Endothelial cell of umbilical vein (primary cell): ENCODE results near the gene SERPINA1. TPM values are rescaled to one million over a fixed set of nuclear protein-coding genes. Genes with fewer than 3 reads are reported as not detected.

Experiments
- BruUV-seq: library from RNA; stranded (reverse); fragments of 400-500 nt; replicated peaks from 2 replicates; lab custom pipeline; 2021; lab: Mats Ljungman, UMichigan
- CTCF ChIA-PET: fragments of 300-600, 350-600 bp; sonication (Branson Sonifier 250); formaldehyde crosslinking; loops from one replicate; lab custom pipeline; 2021; ENCODE audit warnings: antibody characterized with exemption, inconsistent platforms; lab: Charles Lee
- POLR2A ChIA-PET: fragments of 300-600, 350-600 bp; sonication (Branson Sonifier 250); formaldehyde crosslinking; loops from one replicate; lab custom pipeline; 2021; ENCODE audit warnings: antibody characterized with exemption, inconsistent platforms; lab: Charles Lee
- DNase-seq: peaks from one replicate; pipeline ENCODE4 v3.0.0-alpha.2; 2011; ENCODE audit warnings: low read depth, low spot score
- FAIRE-seq: peaks from 2 replicates; lab custom pipeline; 2011; peaks lifted over from hg19 to GRCh38; lab: Jason Lieb, UNC
- H2AFZ ChIP-seq: 2 replicates; pipeline ENCODE4 v1.6.0; 2012; ENCODE audit warnings: low read depth, low read length, control low read depth, inconsistent platforms
- H3K27ac ChIP-seq: 2 replicates; pipeline ENCODE4 v1.5.1; 2011; ENCODE audit warnings: low read depth, mild to moderate bottlenecking, control low read depth, low read length, moderate library complexity; ENCODE audit not compliant: insufficient read depth
- H3K27me3 ChIP-seq, 2 experiments: 2 replicates each; pipeline versions ENCODE4 v1.6.0 to v1.6.1; 2011; ENCODE audit warnings: low read length in 2 of 2, mixed read lengths in 1 of 2; ENCODE audit not compliant: control insufficient read depth in 2 of 2, insufficient read depth in 2 of 2
- H3K36me3 ChIP-seq, 2 experiments: 2 replicates in 1 of 2; 3 replicates in 1 of 2; pipeline ENCODE4 v1.5.1; 2011; ENCODE audit warnings: low read length in 2 of 2, mild to moderate bottlenecking in 1 of 2, moderate library complexity in 1 of 2; ENCODE audit not compliant: control insufficient read depth in 2 of 2, insufficient read depth in 2 of 2; ENCODE audit errors: extremely low read depth in 1 of 2
- H3K4me1 ChIP-seq: 3 replicates; pipeline ENCODE4 v1.5.1; 2011; ENCODE audit warnings: mild to moderate bottlenecking, low read length; ENCODE audit not compliant: control insufficient read depth, insufficient read depth; ENCODE audit errors: extremely low read depth
- H3K4me2 ChIP-seq: 2 replicates; pipeline ENCODE4 v1.6.1; 2011; ENCODE audit warnings: low read length, control low read depth, mixed read lengths; ENCODE audit not compliant: insufficient read depth
- H3K4me3 ChIP-seq, 3 experiments: fragments of 200-600 bp in 1 of 3; sonication (generic), shearing (Covaris generic) in 1 of 3; replicated peaks in 1 of 3; 2 replicates each; pipeline ENCODE4 v1.5.1; 2011 to 2016; ENCODE audit warnings: control low read depth in 3 of 3, low read length in 3 of 3, mild to moderate bottlenecking in 2 of 3, inconsistent platforms in 1 of 3, low read depth in 1 of 3, moderate library complexity in 1 of 3; ENCODE audit not compliant: insufficient read depth in 1 of 3
- H3K79me2 ChIP-seq: 2 replicates; pipeline ENCODE4 v1.6.0; 2012; ENCODE audit warnings: low read length, inconsistent platforms; ENCODE audit not compliant: control insufficient read depth, insufficient read depth
- H3K9ac ChIP-seq: replicated peaks from 2 replicates; pipeline ENCODE3; 2011; ENCODE audit warnings: low read length, control low read depth; ENCODE audit not compliant: insufficient read depth; ENCODE audit errors: extremely low read depth
- H3K9me1 ChIP-seq: replicated peaks from 3 replicates; pipeline ENCODE4 v1.6.0; 2011; ENCODE audit warnings: mild to moderate bottlenecking, low read length; ENCODE audit not compliant: control insufficient read depth, insufficient read depth; ENCODE audit errors: extremely low read depth
- H3K9me3 ChIP-seq: replicated peaks from 2 replicates; pipeline ENCODE4 v1.5.1; 2012; ENCODE audit warnings: low read length, inconsistent platforms; ENCODE audit not compliant: control insufficient read depth, insufficient read depth
- H4K20me1 ChIP-seq: replicated peaks from 2 replicates; pipeline ENCODE3; 2011; ENCODE audit warnings: mild to moderate bottlenecking, low read length; ENCODE audit not compliant: control insufficient read depth, insufficient read depth; ENCODE audit errors: extremely low read depth
- CTCF ChIP-seq, 2 donors: IDR thresholded peaks; 1 replicate in 1 of 2; 2 replicates in 1 of 2; pipeline ENCODE4 v1.5.1; 2011; ENCODE audit warnings: low read length in 2 of 2, mild to moderate bottlenecking in 2 of 2, moderate library complexity in 2 of 2, control low read depth in 1 of 2, inconsistent platforms in 1 of 2, low read depth in 1 of 2; ENCODE audit not compliant: insufficient read depth in 1 of 2; ENCODE audit errors: extremely low read depth in 1 of 2
- EZH2 ChIP-seq: IDR thresholded peaks from 2 replicates; pipeline ENCODE4 v1.6.1; 2012; ENCODE audit warnings: borderline replicate concordance, low read depth, mild to moderate bottlenecking, moderate library complexity, low read length, inconsistent platforms; ENCODE audit not compliant: severe bottlenecking
- FOS ChIP-seq: IDR thresholded peaks from 2 replicates; pipeline ENCODE4 v1.6.1; 2011; ENCODE audit warnings: mild to moderate bottlenecking, low read length, moderate library complexity, borderline replicate concordance; ENCODE audit not compliant: insufficient read depth
- JUN ChIP-seq: IDR thresholded peaks from 2 replicates; pipeline ENCODE4 v1.6.1; 2011; ENCODE audit warnings: borderline replicate concordance, low read depth; ENCODE audit not compliant: insufficient read length, insufficient read depth
- MYC ChIP-seq: IDR thresholded peaks from one replicate; pipeline ENCODE4 v1.6.1; 2011; ENCODE audit warnings: mild to moderate bottlenecking, low read depth, low read length
- POLR2A ChIP-seq: IDR thresholded peaks from 2 replicates; pipeline ENCODE4 v1.6.1; 2012; ENCODE audit warnings: low read depth, mild to moderate bottlenecking, control low read depth, low read length
- POLR2AphosphoS5 ChIP-seq: IDR thresholded peaks from 2 replicates; pipeline ENCODE4 v1.6.1; 2012; ENCODE audit warnings: low read depth, mild to moderate bottlenecking, control low read depth, low read length, moderate library complexity; ENCODE audit not compliant: insufficient read depth
- dilution Hi-C: fragments of 300-500 bp; cut with MboI; formaldehyde crosslinking; loops from one replicate; pipeline ENCODE4 v1.15.0; 2019; ENCODE audit warnings: low sequenced_read_pairs; ENCODE audit not compliant: extremely low pct_ligation_motif_present
- intact Hi-C: fragments of 100-400 bp; cut with micrococcal nuclease; formaldehyde crosslinking; loops from one replicate; pipeline ENCODE4 v1.10.0; 2022
- polyA plus RNA-seq, 4 experiments: library from polyadenylated mRNA; depleted of rRNA in 3 of 4; stranded (reverse) in 3 of 4; unstranded in 1 of 4; fragments of >200 nt; gene quantifications; 2 replicates each; pipeline versions ENCODE4 v1.2.1 to v1.2.3, GENCODE V29; 2011 to 2012; ENCODE audit warnings: missing spikeins in 1 of 4
- total RNA-seq: library from RNA; stranded (reverse); gene quantifications from 2 replicates; pipeline ENCODE4 v1.2.3, GENCODE V29; 2021
- TF ChIP-seq, protein P1 (sequence below): IDR thresholded peaks from 2 replicates; pipeline ENCODE4 v1.6.1; 2011; ENCODE audit not compliant: insufficient read depth, insufficient read length

The SERPINA1 gene
- total and polyA plus RNA-seq, 2 donors (not counting 3 experiments of a cell fraction or from before 2014, with no cell fraction given) = not detected

DNA sequence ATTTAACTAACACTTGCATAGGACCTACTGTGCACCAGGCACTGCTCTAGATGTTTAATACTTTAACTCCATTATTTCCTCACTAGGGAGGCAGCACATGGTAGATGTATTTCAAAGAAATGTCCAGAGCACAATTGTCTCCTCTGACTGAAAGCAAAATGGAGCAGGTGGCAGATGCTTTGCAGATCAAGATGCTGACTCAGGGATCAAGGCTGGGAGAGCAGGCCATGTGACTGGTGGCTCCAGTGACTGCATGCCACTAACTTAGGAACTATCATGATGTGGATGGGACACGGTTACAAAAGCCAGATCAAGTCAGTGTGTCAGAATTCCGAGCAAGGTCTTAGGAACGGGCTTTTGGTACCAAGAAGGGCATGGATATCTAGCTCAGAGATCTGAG is 36.0 kb upstream of the SERPINA1 start:
- H3K27me3 ChIP-seq = no peaks in the 10 kb centered on the region
- no TSS peak for BruUV-seq
- H3K4me2 ChIP-seq = no peak overlapping the region
- H3K79me2 ChIP-seq = no peaks in the 10 kb centered on the region
- H4K20me1 ChIP-seq = no peaks in the 10 kb centered on the region
- dilution Hi-C loops (no loop called here), intact Hi-C loops (no loop called here)
- CTCF ChIA-PET = interaction anchor here (0.9 to 1.2 kb wide), 2 partner anchors 62 to 125 kb away, joined by 3 to 8 read pairs; no protein-coding TSS in a partner anchor
- no peaks in the 10 kb centered on the region for H3K9me1 ChIP-seq
- no peaks in the 10 kb centered on the region for H3K36me3 ChIP-seq
- POLR2A ChIA-PET = no interaction called here
- no peak for FAIRE-seq
- no peak overlapping the region for H2AFZ ChIP-seq
- H3K4me3 ChIP-seq = no peak overlapping the region
- no peak for TF ChIP-seq POLR2A
- TF ChIP-seq EZH2 = no peak
- TF ChIP-seq, protein P1, sequence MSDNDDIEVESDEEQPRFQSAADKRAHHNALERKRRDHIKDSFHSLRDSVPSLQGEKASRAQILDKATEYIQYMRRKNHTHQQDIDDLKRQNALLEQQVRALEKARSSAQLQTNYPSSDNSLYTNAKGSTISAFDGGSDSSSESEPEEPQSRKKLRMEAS = no peak
- TF ChIP-seq POLR2AphosphoS5 = no peak
- TF ChIP-seq FOS = no peak
- no peak for TF ChIP-seq JUN
- no peak for TF ChIP-seq MYC
- no peak for DNase-seq
- no peaks in the 10 kb centered on the region for H3K9me3 ChIP-seq
- no peak overlapping the region for H3K27ac ChIP-seq
- no peak overlapping the region for H3K9ac ChIP-seq
- H3K4me1 ChIP-seq = no peaks in the 10 kb centered on the region

DNA sequence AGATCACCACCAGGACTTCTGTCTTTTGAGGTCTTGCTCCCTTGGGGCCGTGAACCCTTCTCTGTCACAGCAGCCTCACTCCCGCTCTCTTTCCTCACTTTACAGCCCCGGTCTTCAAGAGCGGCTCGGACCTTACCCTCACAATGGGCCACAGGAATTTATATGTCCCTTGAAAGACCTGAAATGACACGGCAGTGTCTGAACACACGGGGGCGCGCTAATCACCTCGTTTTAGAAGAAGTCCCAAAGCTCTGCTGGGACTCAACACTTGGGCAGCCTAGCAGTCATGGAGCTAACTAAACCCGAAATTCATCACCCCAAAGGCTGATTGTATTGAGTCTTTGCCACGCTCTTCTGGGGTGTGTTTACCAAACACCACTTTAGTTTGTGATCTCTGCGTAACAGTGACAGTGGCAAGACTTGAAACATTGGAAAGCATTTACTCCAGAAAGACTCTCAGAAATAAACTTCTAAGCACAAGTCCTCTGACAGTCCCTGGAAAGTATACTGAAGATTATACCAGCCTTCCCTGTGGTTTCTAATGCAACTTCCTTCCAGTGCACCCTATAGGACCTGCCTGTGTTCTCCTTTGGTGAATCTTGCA is 35.2 kb upstream of the SERPINA1 start:
- TF ChIP-seq, protein P1 = no peak
- peak; percentile 64 to 67 for TF ChIP-seq CTCF (IDR thresholded peaks at IDR 0.05; ENCODE audit: extremely low read depth in 1 of 2, insufficient read depth in 1 of 2, low read depth in 1 of 2, low read length in 2 of 2)
- no peaks in the 10 kb centered on the region for H3K4me1 ChIP-seq
- H3K79me2 ChIP-seq = no peaks in the 10 kb centered on the region
- ChIA-PET CTCF (interaction anchor here (0.5 to 2.6 kb wide), 18 partner anchors 10 to 688 kb away, joined by 3 to 34 read pairs (median 5); no protein-coding TSS in a partner anchor), POLR2A (no interaction called here)
- no peak overlapping the region for H3K9ac ChIP-seq
- H3K27me3 ChIP-seq = no peaks in the 10 kb centered on the region
- peak; percentile 41 for DNase-seq
- H3K4me3 ChIP-seq = no peak overlapping the region
- no peak overlapping the region for H2AFZ ChIP-seq
- H3K36me3 ChIP-seq = no peaks in the 10 kb centered on the region
- no peaks in the 10 kb centered on the region for H3K9me3 ChIP-seq
- intact Hi-C loops = loop anchor here (1.0 to 2.0 kb wide), 4 partner anchors 63 to 257 kb away; no protein-coding TSS in a partner anchor
- no peaks in the 10 kb centered on the region for H4K20me1 ChIP-seq
- H3K4me2 ChIP-seq = no peak overlapping the region
- no peak overlapping the region for H3K27ac ChIP-seq
- H3K9me1 ChIP-seq = no peaks in the 10 kb centered on the region
- FAIRE-seq = peak; percentile 75
- no TSS peak for BruUV-seq
- dilution Hi-C loops = no loop called here
